Activated naive CD8-positive, alpha-beta T cell treated with anti-CD3 and anti-CD28 coated beads, Interleukin-2, amount 50 U/mL, for 24 hours (primary cell): ENCODE measurements around the gene EXOC4.

Source experiments
- ATAC-seq: fragments of 150-1000 bp; cut with Tn5 transposase; one replicate; pipeline ENCODE4 v1.10.0; 2021
- DNase-seq: peaks from one replicate; pipeline ENCODE4 v3.0.0; 2021
- H3K27ac Mint-ChIP-seq: one replicate; pipeline ENCODE4 v1.8.0; 2021; ENCODE audit warnings: mild to moderate bottlenecking, mixed read lengths
- H3K27me3 Mint-ChIP-seq: one replicate; pipeline ENCODE4 v1.8.0; 2021; ENCODE audit warnings: mixed read lengths
- H3K36me3 Mint-ChIP-seq: one replicate; pipeline ENCODE4 v1.8.0; 2021; ENCODE audit warnings: low read depth, mixed read lengths
- H3K4me1 Mint-ChIP-seq: one replicate; pipeline ENCODE4 v1.8.0; 2021; ENCODE audit warnings: mixed read lengths
- H3K4me3 Mint-ChIP-seq: one replicate; pipeline ENCODE4 v1.8.0; 2021; ENCODE audit warnings: mild to moderate bottlenecking, moderate library complexity, mixed read lengths
- H3K9me3 Mint-ChIP-seq: one replicate; pipeline ENCODE4 v1.8.0; 2021; ENCODE audit warnings: mixed read lengths

The EXOC4 gene

GRCh38 chr7:134022286-134022911 lies 769.5 kb downstream of the EXOC4 start:
- no peaks in the 10 kb centered on the region for H3K27me3 Mint-ChIP-seq
- no peaks in the 10 kb centered on the region for H3K4me1 Mint-ChIP-seq
- no peak overlapping the region for H3K27ac Mint-ChIP-seq
- DNase-seq (no peak), ATAC-seq (no peak)
- peaks cover 10% of the 10 kb centered on the region for H3K36me3 Mint-ChIP-seq
- H3K4me3 Mint-ChIP-seq: no peak overlapping the region
- H3K9me3 Mint-ChIP-seq: peaks cover 8% of the 10 kb centered on the region

GRCh38 chr7:134024739-134025138 lies 771.9 kb downstream of the EXOC4 start:
- H3K27ac Mint-ChIP-seq: no peak overlapping the region
- H3K4me3 Mint-ChIP-seq: no peak overlapping the region
- H3K36me3 Mint-ChIP-seq: peaks cover 10% of the 10 kb centered on the region
- DNase-seq: no peak
- no peak for ATAC-seq
- no peaks in the 10 kb centered on the region for H3K27me3 Mint-ChIP-seq
- H3K4me1 Mint-ChIP-seq: no peaks in the 10 kb centered on the region
- H3K9me3 Mint-ChIP-seq: peaks cover 8% of the 10 kb centered on the region

- H3K36me3 Mint-ChIP-seq: peaks cover 8% of the 10 kb centered on the region
- H3K4me1 Mint-ChIP-seq: peaks cover 5% of the 10 kb centered on the region
- ATAC-seq (no peak), DNase-seq (no peak)
- H3K27ac Mint-ChIP-seq: no peak overlapping the region
- no peaks in the 10 kb centered on the region for H3K27me3 Mint-ChIP-seq
- H3K4me3 Mint-ChIP-seq: no peak overlapping the region
- peaks cover 8% of the 10 kb centered on the region for H3K9me3 Mint-ChIP-seq
Measured at GRCh38 chr7:134028853-134029252, 776.0 kb downstream of the EXOC4 start.

- Mint-ChIP-seq H3K4me1 (peaks cover 5% of the 10 kb centered on the region), H3K9me3 (peaks cover 8% of the 10 kb centered on the region), H3K4me3 (no peak overlapping the region), H3K27me3 (no peaks in the 10 kb centered on the region), H3K27ac (no peak overlapping the region), H3K36me3 (peaks cover 8% of the 10 kb centered on the region)
- no peak for ATAC-seq
- no peak for DNase-seq
Measured at GRCh38 chr7:134029743-134030142, 776.9 kb downstream of the EXOC4 start.

GRCh38 chr7:134030460-134030865 lies 777.6 kb downstream of the EXOC4 start:
- no peak overlapping the region for H3K4me3 Mint-ChIP-seq
- H3K36me3 Mint-ChIP-seq: peaks cover 8% of the 10 kb centered on the region
- DNase-seq: no peak
- no peak for ATAC-seq
- H3K9me3 Mint-ChIP-seq: peaks cover 8% of the 10 kb centered on the region
- H3K4me1 Mint-ChIP-seq: peaks cover 5% of the 10 kb centered on the region
- no peaks in the 10 kb centered on the region for H3K27me3 Mint-ChIP-seq
- H3K27ac Mint-ChIP-seq: no peak overlapping the region

GRCh38 chr7:134031835-134032617 lies 779.1 kb downstream of the EXOC4 start:
- DNase-seq (no peak), ATAC-seq (no peak)
- H3K36me3 Mint-ChIP-seq: no peaks in the 10 kb centered on the region
- H3K4me3 Mint-ChIP-seq: no peak overlapping the region
- no peaks in the 10 kb centered on the region for H3K27me3 Mint-ChIP-seq
- no peak overlapping the region for H3K27ac Mint-ChIP-seq
- no peaks in the 10 kb centered on the region for H3K9me3 Mint-ChIP-seq
- peaks cover 5% of the 10 kb centered on the region for H3K4me1 Mint-ChIP-seq

- no peaks in the 10 kb centered on the region for H3K36me3 Mint-ChIP-seq
- ATAC-seq (no peak), DNase-seq (no peak)
- no peak overlapping the region for H3K4me3 Mint-ChIP-seq
- no peak overlapping the region for H3K27ac Mint-ChIP-seq
- H3K27me3 Mint-ChIP-seq: no peaks in the 10 kb centered on the region
- H3K4me1 Mint-ChIP-seq: peaks cover 5% of the 10 kb centered on the region
- no peaks in the 10 kb centered on the region for H3K9me3 Mint-ChIP-seq
Measured at GRCh38 chr7:134034652-134035051, 781.8 kb downstream of the EXOC4 start.

- Mint-ChIP-seq H3K27me3 (no peaks in the 10 kb centered on the region), H3K36me3 (no peaks in the 10 kb centered on the region), H3K9me3 (no peaks in the 10 kb centered on the region), H3K4me3 (no peak overlapping the region), H3K4me1 (no peaks in the 10 kb centered on the region), H3K27ac (no peak overlapping the region)
- DNase-seq (no peak), ATAC-seq (no peak)
Measured at GRCh38 chr7:134037991-134038390, 785.1 kb downstream of the EXOC4 start.

GRCh38 chr7:134040988-134041387 lies 788.1 kb downstream of the EXOC4 start:
- no peaks in the 10 kb centered on the region for H3K4me1 Mint-ChIP-seq
- ATAC-seq (no peak), DNase-seq (no peak)
- peaks cover 8% of the 10 kb centered on the region for H3K36me3 Mint-ChIP-seq
- H3K27ac Mint-ChIP-seq: no peak overlapping the region
- H3K4me3 Mint-ChIP-seq: no peak overlapping the region
- H3K9me3 Mint-ChIP-seq: no peaks in the 10 kb centered on the region
- no peaks in the 10 kb centered on the region for H3K27me3 Mint-ChIP-seq

- Mint-ChIP-seq H3K27ac (no peak overlapping the region), H3K27me3 (no peaks in the 10 kb centered on the region), H3K4me1 (no peaks in the 10 kb centered on the region), H3K36me3 (peaks cover 8% of the 10 kb centered on the region), H3K4me3 (no peak overlapping the region), H3K9me3 (no peaks in the 10 kb centered on the region)
- ATAC-seq: no peak
- DNase-seq: no peak
Measured at GRCh38 chr7:134041477-134041876, 788.6 kb downstream of the EXOC4 start.

GRCh38 chr7:134042307-134042706 lies 789.4 kb downstream of the EXOC4 start:
- H3K9me3 Mint-ChIP-seq: peaks cover 1% of the 10 kb centered on the region
- DNase-seq (no peak), ATAC-seq (no peak)
- no peak overlapping the region for H3K4me3 Mint-ChIP-seq
- no peaks in the 10 kb centered on the region for H3K27me3 Mint-ChIP-seq
- H3K27ac Mint-ChIP-seq: no peak overlapping the region
- H3K4me1 Mint-ChIP-seq: no peaks in the 10 kb centered on the region
- peaks cover 8% of the 10 kb centered on the region for H3K36me3 Mint-ChIP-seq

- no peak for DNase-seq
- Mint-ChIP-seq H3K27ac (no peak overlapping the region), H3K36me3 (peaks cover 13% of the 10 kb centered on the region), H3K27me3 (no peaks in the 10 kb centered on the region), H3K4me3 (no peak overlapping the region), H3K4me1 (no peaks in the 10 kb centered on the region), H3K9me3 (peaks cover 3% of the 10 kb centered on the region)
- no peak for ATAC-seq
Measured at GRCh38 chr7:134044682-134045081, 791.8 kb downstream of the EXOC4 start.

- H3K27me3 Mint-ChIP-seq: no peaks in the 10 kb centered on the region
- H3K9me3 Mint-ChIP-seq: peaks cover 5% of the 10 kb centered on the region
- DNase-seq: no peak
- peaks cover 13% of the 10 kb centered on the region for H3K36me3 Mint-ChIP-seq
- H3K4me1 Mint-ChIP-seq: no peaks in the 10 kb centered on the region
- H3K27ac Mint-ChIP-seq: no peak overlapping the region
- H3K4me3 Mint-ChIP-seq: no peak overlapping the region
- no peak for ATAC-seq
Measured at GRCh38 chr7:134045716-134046115, 792.8 kb downstream of the EXOC4 start.

- Mint-ChIP-seq H3K27ac (no peak overlapping the region), H3K9me3 (peaks cover 9% of the 10 kb centered on the region), H3K36me3 (peaks cover 15% of the 10 kb centered on the region), H3K27me3 (no peaks in the 10 kb centered on the region), H3K4me3 (no peak overlapping the region), H3K4me1 (no peaks in the 10 kb centered on the region)
- ATAC-seq: no peak
- no peak for DNase-seq
Measured at GRCh38 chr7:134046594-134047128, 793.8 kb downstream of the EXOC4 start.

- Mint-ChIP-seq H3K27ac (no peak overlapping the region), H3K27me3 (no peaks in the 10 kb centered on the region), H3K36me3 (peaks cover 15% of the 10 kb centered on the region), H3K9me3 (peaks cover 9% of the 10 kb centered on the region), H3K4me3 (no peak overlapping the region), H3K4me1 (no peaks in the 10 kb centered on the region)
- ATAC-seq (no peak), DNase-seq (no peak)
Measured at GRCh38 chr7:134047675-134048074, 794.8 kb downstream of the EXOC4 start.
